CD14-positive monocyte (primary cell): ENCODE results near the gene TMEM132A. TPM values are rescaled to one million over a fixed set of nuclear protein-coding genes. Genes with fewer than 3 reads are reported as not detected.
A peak's percentile ranks its signal among the peaks of the same experiment; 100 is the strongest.

Source experiments
- DNase-seq, 3 donors: peaks; one replicate each; pipeline ENCODE4 v3.0.0-alpha.2; 2011 to 2022
- H2AFZ ChIP-seq: 2 replicates; pipeline ENCODE4 v1.6.0; 2012; ENCODE audit warnings: mild to moderate bottlenecking, low read depth, low read length, inconsistent platforms; ENCODE audit not compliant: insufficient read depth, poor library complexity, severe bottlenecking
- H3K27ac ChIP-seq, 2 donors: 1 replicate in 1 of 2; 2 replicates in 1 of 2; pipeline ENCODE4 v1.5.1; 2012 to 2013; ENCODE audit warnings: low read length in 2 of 2, control low read depth in 1 of 2, inconsistent platforms in 1 of 2, low read depth in 1 of 2, mild to moderate bottlenecking in 1 of 2
- H3K27me3 ChIP-seq, 2 donors: one replicate each; pipeline versions ENCODE4 v1.6.0 to v1.6.1; 2011 to 2013; ENCODE audit warnings: low read length in 2 of 2; ENCODE audit not compliant: control insufficient read depth in 2 of 2, insufficient read depth in 2 of 2
- H3K36me3 ChIP-seq, 2 donors: replicated peaks in 1 of 2; 1 replicate in 1 of 2; 2 replicates in 1 of 2; pipeline versions ENCODE4 v1.5.1 to v1.6.1; 2012 to 2013; ENCODE audit warnings: low read length in 2 of 2, control low read depth in 1 of 2, inconsistent platforms in 1 of 2, mild to moderate bottlenecking in 1 of 2; ENCODE audit not compliant: insufficient read depth in 2 of 2, control insufficient read depth in 1 of 2
- H3K4me1 ChIP-seq, 2 donors: 1 replicate in 1 of 2; 2 replicates in 1 of 2; pipeline versions ENCODE4 v1.5.1 to v1.6.1; 2012 to 2013; ENCODE audit warnings: low read length in 2 of 2, control low read depth in 1 of 2, inconsistent platforms in 1 of 2, mild to moderate bottlenecking in 1 of 2, moderate library complexity in 1 of 2; ENCODE audit not compliant: insufficient read depth in 2 of 2, control insufficient read depth in 1 of 2
- H3K4me2 ChIP-seq: replicated peaks from 2 replicates; pipeline ENCODE3; 2012; ENCODE audit warnings: low read length, moderate library complexity, mild to moderate bottlenecking; ENCODE audit not compliant: poor library complexity, severe bottlenecking; ENCODE audit errors: extremely low read depth
- H3K4me3 ChIP-seq, 3 experiments: fragments of 200-600 bp in 1 of 3; sonication (generic) in 1 of 3; replicated peaks in 1 of 3; 1 replicate in 2 of 3; 2 replicates in 1 of 3; pipeline ENCODE4 v1.5.1; 2011 to 2013; ENCODE audit warnings: low read length in 3 of 3, mild to moderate bottlenecking in 3 of 3, control low read depth in 2 of 3, low read depth in 2 of 3, inconsistent platforms in 1 of 3, moderate library complexity in 1 of 3
- H3K79me2 ChIP-seq: 2 replicates; pipeline ENCODE4 v1.6.0; 2012; ENCODE audit warnings: mild to moderate bottlenecking, control low read depth, inconsistent platforms, low read length, moderate library complexity; ENCODE audit not compliant: insufficient read depth
- H3K9ac ChIP-seq: 2 replicates; pipeline ENCODE4 v1.6.0; 2017; ENCODE audit warnings: low read length, mild to moderate bottlenecking; ENCODE audit not compliant: insufficient read depth, poor library complexity, severe bottlenecking
- H3K9me3 ChIP-seq, 2 donors: replicated peaks in 1 of 2; 1 replicate in 1 of 2; 2 replicates in 1 of 2; pipeline versions ENCODE4 v1.5.1 to v1.6.1; 2012 to 2013; ENCODE audit warnings: low read length in 2 of 2, control low read depth in 1 of 2; ENCODE audit not compliant: control insufficient read depth in 1 of 2, insufficient read depth in 1 of 2
- H4K20me1 ChIP-seq: 2 replicates; pipeline ENCODE4 v1.6.0; 2012; ENCODE audit warnings: mild to moderate bottlenecking, low read length, control low read depth, moderate library complexity; ENCODE audit not compliant: insufficient read depth
- H3K27ac Mint-ChIP-seq, 7 donors: one replicate each; pipeline ENCODE4 v1.8.0; 2020; ENCODE audit warnings: mild to moderate bottlenecking in 7 of 7, mixed read lengths in 7 of 7, moderate library complexity in 6 of 7, inconsistent platforms in 2 of 7
- H3K27me3 Mint-ChIP-seq, 3 donors: one replicate each; pipeline ENCODE4 v1.8.0; 2021 to 2022; ENCODE audit warnings: low read depth in 3 of 3, mild to moderate bottlenecking in 3 of 3, mixed read lengths in 3 of 3, moderate library complexity in 3 of 3, inconsistent platforms in 1 of 3
- H3K36me3 Mint-ChIP-seq, 2 donors: one replicate each; pipeline ENCODE4 v1.8.0; 2020; ENCODE audit warnings: mixed read lengths in 2 of 2, inconsistent platforms in 1 of 2, mild to moderate bottlenecking in 1 of 2
- H3K4me1 Mint-ChIP-seq: one replicate; pipeline ENCODE4 v1.8.0; 2020; ENCODE audit warnings: mild to moderate bottlenecking, mixed read lengths
- H3K4me3 Mint-ChIP-seq, 2 donors: one replicate each; pipeline ENCODE4 v1.8.0; 2020; ENCODE audit warnings: mild to moderate bottlenecking in 2 of 2, mixed read lengths in 2 of 2, moderate library complexity in 1 of 2
- H3K9me3 Mint-ChIP-seq, 7 donors: one replicate each; pipeline ENCODE4 v1.8.0; 2020 to 2022; ENCODE audit warnings: mixed read lengths in 7 of 7, mild to moderate bottlenecking in 6 of 7, moderate library complexity in 6 of 7, inconsistent platforms in 2 of 7
- WGBS: methylation state at CpG from one replicate; pipeline ENCODE4 v1.1.5; 2013; ENCODE audit warnings: missing lambda C conversion rate; ENCODE audit not compliant: insufficient coverage; 5-methylcytosine and 5-hydroxymethylcytosine counted together
- intact Hi-C, 2 donors: fragments of 100-400 bp; cut with micrococcal nuclease; formaldehyde crosslinking; loops; one replicate each; pipeline versions ENCODE4 v1.15.0 to v1.15.1; 2023
- polyA plus RNA-seq, 3 donors: library from polyadenylated mRNA; depleted of rRNA in 1 of 3; unstranded in 2 of 3; stranded (reverse) in 1 of 3; fragments of 300-500 nt in 2 of 3; fragments of >200 nt in 1 of 3; fragmentation: Illumina TruSeq in 2 of 3; gene quantifications; 1 replicate in 2 of 3; 2 replicates in 1 of 3; pipeline ENCODE4 v1.2.3, GENCODE V29; 2012 to 2021
- TF ChIP-seq, protein P1 (sequence below): fragments of 200-600 bp; IDR thresholded peaks from one replicate; pipeline ENCODE4 v1.8.0; 2022; ENCODE audit warnings: antibody characterized with exemption, mild to moderate bottlenecking

Gene TMEM132A
- polyA plus RNA-seq, 3 donors = 0.01 to 0.31 (median 0.21) TPM

DNA sequence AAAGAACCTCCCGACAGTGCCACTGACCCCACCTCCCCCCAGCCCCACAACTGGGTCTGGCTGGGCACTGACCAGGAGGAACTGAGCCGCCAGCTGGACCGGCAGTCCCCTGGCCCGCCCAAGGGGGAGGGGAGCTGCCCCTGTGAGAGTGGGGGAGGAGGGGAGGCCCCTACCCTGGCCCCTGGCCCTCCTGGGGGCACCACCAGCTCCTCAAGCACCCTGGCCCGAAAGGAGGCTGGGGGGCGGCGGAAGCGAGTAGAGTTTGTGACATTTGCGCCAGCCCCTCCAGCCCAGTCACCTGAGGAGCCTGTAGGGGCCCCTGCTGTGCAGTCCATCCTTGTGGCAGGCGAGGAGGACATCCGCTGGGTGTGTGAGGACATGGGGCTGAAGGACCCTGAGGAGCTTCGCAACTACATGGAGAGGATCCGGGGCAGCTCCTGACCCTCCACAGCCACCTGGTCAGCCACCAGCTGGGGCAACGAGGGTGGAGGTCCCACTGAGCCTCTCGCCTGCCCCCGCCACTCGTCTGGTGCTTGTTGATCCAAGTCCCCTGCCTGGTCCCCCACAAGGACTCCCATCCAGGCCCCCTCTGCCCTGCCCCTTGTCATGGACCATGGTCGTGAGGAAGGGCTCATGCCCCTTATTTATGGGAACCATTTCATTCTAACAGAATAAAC is 12.3 kb downstream of the TMEM132A start:
- H2AFZ ChIP-seq = no peak overlapping the region
- no peak overlapping the region for H3K4me2 ChIP-seq
- Mint-ChIP-seq H3K4me3 (no peak overlapping the region), H3K36me3 (peaks cover 50 to 54% of the 10 kb centered on the region in 2 donors), H3K9me3 (peaks cover 0 to 2% (median 0%) of the 10 kb centered on the region in 7 donors), H3K4me1 (peaks cover 5% of the 10 kb centered on the region), H3K27me3 (peaks cover 3 to 7% (median 7%) of the 10 kb centered on the region in 3 donors), H3K27ac (peak overlapping the region in 1 of 7 donors; percentile 57)
- no peak overlapping the region for H3K4me3 ChIP-seq
- no peaks in the 10 kb centered on the region for H3K27me3 ChIP-seq
- no peak overlapping the region for H3K27ac ChIP-seq
- peaks cover 77% of the 10 kb centered on the region for H4K20me1 ChIP-seq
- 93% methylated on average over 13 of the region's 18 CpGs for WGBS
- no peaks in the 10 kb centered on the region for H3K4me1 ChIP-seq
- no peak overlapping the region for H3K9ac ChIP-seq
- no peaks in the 10 kb centered on the region for H3K79me2 ChIP-seq
- no peaks in the 10 kb centered on the region for H3K9me3 ChIP-seq
- DNase-seq = no peak
- intact Hi-C loops = no loop called here
- TF ChIP-seq, protein P1, sequence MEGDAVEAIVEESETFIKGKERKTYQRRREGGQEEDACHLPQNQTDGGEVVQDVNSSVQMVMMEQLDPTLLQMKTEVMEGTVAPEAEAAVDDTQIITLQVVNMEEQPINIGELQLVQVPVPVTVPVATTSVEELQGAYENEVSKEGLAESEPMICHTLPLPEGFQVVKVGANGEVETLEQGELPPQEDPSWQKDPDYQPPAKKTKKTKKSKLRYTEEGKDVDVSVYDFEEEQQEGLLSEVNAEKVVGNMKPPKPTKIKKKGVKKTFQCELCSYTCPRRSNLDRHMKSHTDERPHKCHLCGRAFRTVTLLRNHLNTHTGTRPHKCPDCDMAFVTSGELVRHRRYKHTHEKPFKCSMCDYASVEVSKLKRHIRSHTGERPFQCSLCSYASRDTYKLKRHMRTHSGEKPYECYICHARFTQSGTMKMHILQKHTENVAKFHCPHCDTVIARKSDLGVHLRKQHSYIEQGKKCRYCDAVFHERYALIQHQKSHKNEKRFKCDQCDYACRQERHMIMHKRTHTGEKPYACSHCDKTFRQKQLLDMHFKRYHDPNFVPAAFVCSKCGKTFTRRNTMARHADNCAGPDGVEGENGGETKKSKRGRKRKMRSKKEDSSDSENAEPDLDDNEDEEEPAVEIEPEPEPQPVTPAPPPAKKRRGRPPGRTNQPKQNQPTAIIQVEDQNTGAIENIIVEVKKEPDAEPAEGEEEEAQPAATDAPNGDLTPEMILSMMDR = no peak
- peaks cover 52 to 53% of the 10 kb centered on the region in 2 donors for H3K36me3 ChIP-seq

DNA sequence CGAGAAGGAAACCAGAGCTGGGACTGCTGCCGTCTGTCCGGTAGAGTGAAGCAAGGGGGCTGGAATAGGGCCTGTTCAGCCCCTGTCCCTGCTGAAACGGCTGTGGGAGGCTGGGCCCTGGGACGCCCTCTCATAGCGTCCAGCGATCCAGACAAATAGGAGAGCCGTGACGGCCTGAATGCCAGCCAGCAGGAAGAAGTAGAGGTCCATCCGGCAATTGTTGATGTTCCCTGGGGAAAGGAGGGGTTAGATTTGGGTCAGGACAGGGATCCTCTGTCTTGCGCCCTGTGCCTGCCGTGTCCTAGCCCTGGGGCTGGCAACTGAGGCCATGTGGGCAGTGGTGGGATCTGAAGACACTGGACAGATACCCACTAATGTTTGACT is 12.9 kb downstream of the TMEM132A start:
- Mint-ChIP-seq H3K4me1 (peaks cover 5% of the 10 kb centered on the region), H3K9me3 (peaks cover 0 to 2% (median 0%) of the 10 kb centered on the region in 7 donors), H3K27me3 (peaks cover 0 to 6% (median 5%) of the 10 kb centered on the region in 3 donors), H3K4me3 (no peak overlapping the region), H3K36me3 (peaks cover 55 to 60% of the 10 kb centered on the region in 2 donors), H3K27ac (peak overlapping the region in 3 of 7 donors; percentile 5 to 57 (median 19))
- Histone ChIP-seq H3K27me3 (no peaks in the 10 kb centered on the region), H3K79me2 (no peaks in the 10 kb centered on the region), H3K9ac (no peak overlapping the region), H3K4me2 (no peak overlapping the region), H3K36me3 (peaks cover 57 to 58% of the 10 kb centered on the region in 2 donors), H3K4me1 (no peaks in the 10 kb centered on the region), H2AFZ (no peak overlapping the region), H3K27ac (no peak overlapping the region), H4K20me1 (peaks cover 82% of the 10 kb centered on the region), H3K9me3 (no peaks in the 10 kb centered on the region), H3K4me3 (no peak overlapping the region)
- no peak for DNase-seq
- TF ChIP-seq, protein P1 = no peak
- intact Hi-C loops = no loop called here
- WGBS = 97% methylated on average over 10 of the region's 12 CpGs
